GM23338 (cell line): ENCODE measurements around the gene FARS2. TPM values are rescaled to one million over a fixed set of nuclear protein-coding genes. Genes with fewer than 3 reads are reported as not detected.

ENCODE experiments used
- ATAC-seq: fragments of 200-7000 bp; cut with Tn5 transposase; 3 replicates; pipeline ENCODE4 v1.9.1; 2020
- DNase-seq: peaks from one replicate; pipeline ENCODE4 v3.0.0-alpha.2; 2015; ENCODE audit warnings: low spot score
- H2AFZ ChIP-seq: fragments of 200-600 bp; sonication (generic); 2 replicates; pipeline ENCODE4 v1.8.0; 2016; ENCODE audit warnings: antibody characterized with exemption, mild to moderate bottlenecking, moderate library complexity
- H3F3A ChIP-seq: fragments of 200-600 bp; sonication (generic); replicated peaks from 2 replicates; pipeline ENCODE4 v1.8.0; 2017; ENCODE audit warnings: antibody characterized with exemption, mixed run types, low read depth
- H3K27ac ChIP-seq: fragments of 200-600 bp; sonication (generic); 2 replicates; pipeline ENCODE4 v1.6.1; 2016; ENCODE audit warnings: low read depth
- H3K27me3 ChIP-seq: fragments of 200-600 bp; sonication (generic); 2 replicates; pipeline ENCODE4 v1.8.0; 2016; ENCODE audit warnings: mild to moderate bottlenecking, mixed run types, moderate library complexity; ENCODE audit not compliant: insufficient read depth
- H3K36me3 ChIP-seq: fragments of 200-600 bp; sonication (generic); 2 replicates; pipeline ENCODE4 v1.8.0; 2016; ENCODE audit warnings: mild to moderate bottlenecking; ENCODE audit not compliant: insufficient read depth
- H3K4me1 ChIP-seq: fragments of 200-600 bp; sonication (generic); 2 replicates; pipeline ENCODE4 v1.8.0; 2016; ENCODE audit warnings: mild to moderate bottlenecking, moderate library complexity; ENCODE audit not compliant: insufficient read depth
- H3K4me2 ChIP-seq: fragments of 200-600 bp; sonication (generic); 2 replicates; pipeline ENCODE4 v1.7.1; 2017; ENCODE audit warnings: mixed run types
- H3K4me3 ChIP-seq: fragments of 200-600 bp; sonication (generic); 2 replicates; pipeline ENCODE4 v1.6.1; 2016; ENCODE audit warnings: mixed run types
- H3K79me2 ChIP-seq: fragments of 200-600 bp; sonication (generic); replicated peaks from 2 replicates; pipeline ENCODE4 v1.8.0; 2017; ENCODE audit warnings: mild to moderate bottlenecking; ENCODE audit not compliant: insufficient read depth
- H3K9me2 ChIP-seq: fragments of 200-600 bp; sonication (generic); 2 replicates; pipeline ENCODE4 v1.8.0; 2017; ENCODE audit not compliant: insufficient read depth
- H4K20me1 ChIP-seq: fragments of 200-600 bp; sonication (generic); replicated peaks from 2 replicates; pipeline ENCODE4 v1.8.0; 2017; ENCODE audit warnings: mild to moderate bottlenecking; ENCODE audit not compliant: insufficient read depth
- H3K27ac Mint-ChIP-seq: 2 replicates; pipeline ENCODE4 v1.8.0; 2020; ENCODE audit warnings: inconsistent platforms, mild to moderate bottlenecking, moderate library complexity, mixed read lengths
- H3K27me3 Mint-ChIP-seq: 3 replicates; pipeline ENCODE4 v1.8.0; 2022; ENCODE audit warnings: low read depth, mild to moderate bottlenecking, moderate library complexity, mixed read lengths, inconsistent platforms; ENCODE audit not compliant: insufficient read depth, poor library complexity
- H3K36me3 Mint-ChIP-seq: 3 replicates; pipeline ENCODE4 v1.8.0; 2021; ENCODE audit warnings: low read depth, mild to moderate bottlenecking, inconsistent platforms, moderate library complexity, mixed read lengths
- H3K4me1 Mint-ChIP-seq: 3 replicates; pipeline ENCODE4 v1.8.0; 2020; ENCODE audit warnings: mild to moderate bottlenecking, inconsistent platforms, mixed read lengths
- H3K4me3 Mint-ChIP-seq: 3 replicates; pipeline ENCODE4 v1.8.0; 2021; ENCODE audit warnings: moderate library complexity, mild to moderate bottlenecking, inconsistent platforms, mixed read lengths
- H3K9me3 Mint-ChIP-seq: 3 replicates; pipeline ENCODE4 v1.8.0; 2020; ENCODE audit warnings: moderate library complexity, mild to moderate bottlenecking, inconsistent platforms, mixed read lengths
- CREB1 ChIP-seq: fragments of 250-450 bp; sonication (Bioruptor Pico); IDR thresholded peaks from 2 replicates; pipeline ENCODE4 v1.5.0; 2020; ENCODE audit warnings: low read depth, mild to moderate bottlenecking, moderate library complexity
- CTCF ChIP-seq, 2 experiments: fragments of 200-600 bp in 1 of 2; sonication (generic) in 1 of 2; conservative IDR thresholded peaks; 2 replicates each; pipeline versions ENCODE4 v1.5.1 to v1.6.1; 2016 to 2017; ENCODE audit warnings: antibody characterized with exemption in 2 of 2, low read depth in 2 of 2, mild to moderate bottlenecking in 2 of 2, moderate library complexity in 1 of 2
- ETS1 ChIP-seq: IDR thresholded peaks from 2 replicates; pipeline ENCODE4 v1.6.1; 2016; ENCODE audit warnings: antibody characterized with exemption
- POLR2AphosphoS5 ChIP-seq: IDR thresholded peaks from 2 replicates; pipeline ENCODE4 v1.6.1; 2016; ENCODE audit warnings: antibody characterized with exemption, low read depth
- STAT1 ChIP-seq: IDR thresholded peaks from one replicate; pipeline ENCODE4 v1.6.1; 2016; ENCODE audit warnings: antibody characterized with exemption; ENCODE audit not compliant: unreplicated experiment
- ZNF114 ChIP-seq: fragments of 250-450 bp; sonication (Bioruptor Pico); IDR thresholded peaks from 2 replicates; pipeline ENCODE4 v1.5.0; 2020; ENCODE audit warnings: mild to moderate bottlenecking, moderate library complexity
- ZNF331 ChIP-seq: fragments of 250-450 bp; sonication (Bioruptor Pico); IDR thresholded peaks from 2 replicates; pipeline ENCODE4 v1.5.0; 2020; ENCODE audit warnings: low read depth, mild to moderate bottlenecking, moderate library complexity
- ZNF462 ChIP-seq: fragments of 250-450 bp; sonication (Bioruptor Pico); IDR thresholded peaks from 2 replicates; pipeline ENCODE4 v1.5.0; 2020; ENCODE audit warnings: mild to moderate bottlenecking, moderate library complexity
- polyA plus RNA-seq: library from polyadenylated mRNA; unstranded; fragments of >200 nt; fragmentation: Nextera tagmentation; extraction: Ambion mirVana; gene quantifications from 2 replicates; pipeline ENCODE4 v1.2.1, GENCODE V29; 2016
- total RNA-seq: library from RNA; depleted of rRNA; stranded (reverse); fragments of >200 nt; shearing (Covaris generic); gene quantifications from 2 replicates; pipeline ENCODE4 v1.2.3, GENCODE V29; 2014

Gene FARS2
- total and polyA plus RNA-seq, 2 experiments from 2014 or later, result 7.6 to 19.0 TPM

GRCh38 chr6:5275497-5275896, 14.2 kb downstream of the FARS2 start (continued):
- TF ChIP-seq ZNF462 (CRISPR knock-in tag) (no peak), CTCF (conservative IDR thresholded peaks at IDR 0.05; ENCODE audit: low read depth in 2 of 2) (no peak; a peak in 1 of 4 replicates), POLR2AphosphoS5 (no peak), CREB1 (CRISPR knock-in tag) (no peak), STAT1 (no peak), ZNF331 (CRISPR knock-in tag) (no peak)

- Histone ChIP-seq H3K36me3 (no peaks in the 10 kb centered on the region), H2AFZ (no peak overlapping the region), H3K27ac (no peak overlapping the region), H3K79me2 (peaks cover 9% of the 10 kb centered on the region), H3K4me1 (peaks cover 19% of the 10 kb centered on the region), H3K9me2 (no peaks in the 10 kb centered on the region), H3K4me3 (no peak overlapping the region), H3F3A (no peaks in the 10 kb centered on the region), H3K27me3 (no peaks in the 10 kb centered on the region), H3K4me2 (no peak overlapping the region), H4K20me1 (no peaks in the 10 kb centered on the region; the same call in 1 of the 2 replicates)
- peak; percentile 28; the same call in 1 of the 3 replicates for ATAC-seq
- no peaks in the 10 kb centered on the region for H3K9me3 Mint-ChIP-seq
- H3K27ac Mint-ChIP-seq, result peak overlapping the region; percentile 27; the same call in 1 of the 2 replicates
- H3K4me3 Mint-ChIP-seq, result no peak overlapping the region
- H3K27me3 Mint-ChIP-seq, result peaks cover 5% of the 10 kb centered on the region
- no peak for DNase-seq
- H3K36me3 Mint-ChIP-seq, result no peaks in the 10 kb centered on the region
- TF ChIP-seq ETS1 (no peak), ZNF114 (CRISPR knock-in tag) (no peak)
- peaks cover 25% of the 10 kb centered on the region for H3K4me1 Mint-ChIP-seq
These were observed 15.3 kb downstream of the FARS2 start for GRCh38 chr6:5276581-5276980.
